ENCODE measurements around the gene SYT11.
A peak's percentile ranks its signal among the peaks of the same experiment; 100 is the strongest.

The SYT11 gene

GRCh38 chr1:155859234-155859829, at the start of gene SYT11:
Gene SYT11 (plus strand): TSS chr1:155859567. CDS start chr1:155859762, 195 bp downstream.
- DNase-seq (ENCODE audit: low read depth): peak; percentile 93
- no peak for TF ChIP-seq CTCF (conservative IDR thresholded peaks at IDR 0.05; ENCODE audit: control insufficient read depth, insufficient read depth, low read depth, low read length)
- H3K4me3 ChIP-seq (ENCODE audit: control insufficient read depth, low read depth, low read length): peak within 1 kb of the TSS; percentile 65

GRCh38 chr1:155812878-155813277, 46.5 kb upstream of the SYT11 start:
- DNase-seq (ENCODE audit: low read depth): no peak
- TF ChIP-seq CTCF (conservative IDR thresholded peaks at IDR 0.05; ENCODE audit: control insufficient read depth, insufficient read depth, low read depth, low read length): no peak
- no peak overlapping the region for H3K4me3 ChIP-seq (ENCODE audit: control insufficient read depth, low read depth, low read length)

- no peak for TF ChIP-seq CTCF (conservative IDR thresholded peaks at IDR 0.05; ENCODE audit: control insufficient read depth, insufficient read depth, low read depth, low read length)
- no peak overlapping the region for H3K4me3 ChIP-seq (ENCODE audit: control insufficient read depth, low read depth, low read length)
- DNase-seq (ENCODE audit: low read depth): no peak
Observed at GRCh38 chr1:155813672-155814071, 45.7 kb upstream of the SYT11 start.

- no peak for DNase-seq (ENCODE audit: low read depth)
- H3K4me3 ChIP-seq (ENCODE audit: control insufficient read depth, low read depth, low read length): no peak overlapping the region
- TF ChIP-seq CTCF (conservative IDR thresholded peaks at IDR 0.05; ENCODE audit: control insufficient read depth, insufficient read depth, low read depth, low read length): no peak
Observed at GRCh38 chr1:155816351-155816750, 43.0 kb upstream of the SYT11 start.

GRCh38 chr1:155827450-155827849, 31.9 kb upstream of the SYT11 start:
- TF ChIP-seq CTCF (conservative IDR thresholded peaks at IDR 0.05; ENCODE audit: control insufficient read depth, insufficient read depth, low read depth, low read length): no peak
- no peak overlapping the region for H3K4me3 ChIP-seq (ENCODE audit: control insufficient read depth, low read depth, low read length)
- no peak for DNase-seq (ENCODE audit: low read depth)

GRCh38 chr1:155831279-155831976, 27.9 kb upstream of the SYT11 start:
- DNase-seq (ENCODE audit: low read depth): no peak
- no peak for TF ChIP-seq CTCF (conservative IDR thresholded peaks at IDR 0.05; ENCODE audit: control insufficient read depth, insufficient read depth, low read depth, low read length)
- no peak overlapping the region for H3K4me3 ChIP-seq (ENCODE audit: control insufficient read depth, low read depth, low read length)

Data from fibroblast of mammary gland (primary cell).